Measurements from ENCODE around the gene CLMP.

CLMP gene

DNA sequence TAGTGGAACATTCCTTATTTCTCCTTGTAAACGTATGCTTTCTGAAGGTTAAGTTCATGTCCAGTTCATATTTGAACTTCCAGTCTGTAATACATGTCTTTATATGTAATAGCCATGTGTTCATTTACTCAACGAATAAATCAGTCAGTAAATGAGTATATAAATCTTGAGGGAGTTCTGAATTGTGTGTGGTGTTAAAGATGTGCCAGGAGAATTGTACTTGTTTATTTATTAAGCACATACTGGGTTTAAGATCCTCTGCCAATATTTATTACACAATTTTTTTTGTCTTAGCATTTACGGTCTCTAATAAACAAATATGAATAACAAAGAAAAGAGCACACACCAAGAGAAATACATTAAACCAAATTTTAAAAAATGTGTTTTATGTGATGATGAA lies 26.5 kb upstream of the CLMP start:
- H3K4me1 ChIP-seq (ENCODE audit: control insufficient read depth, low read length), result no peaks in the 10 kb centered on the region
- H3F3A ChIP-seq (ENCODE audit: control insufficient read depth, insufficient read depth), result no peaks in the 10 kb centered on the region
- H4K20me1 ChIP-seq (ENCODE audit: control insufficient read depth, insufficient read depth, low read depth, low read length), result no peaks in the 10 kb centered on the region
- H3K27ac ChIP-seq (ENCODE audit: low read depth, low read length), result no peak overlapping the region
- H3K79me2 ChIP-seq (ENCODE audit: control insufficient read depth, low read length), result no peaks in the 10 kb centered on the region
- H3K4me3 ChIP-seq (ENCODE audit: low read length), result no peak overlapping the region
- no peaks in the 10 kb centered on the region for H3K27me3 ChIP-seq (ENCODE audit: control insufficient read depth, low read length)
- no peak overlapping the region for H3K4me2 ChIP-seq (ENCODE audit: low read length)
- no peaks in the 10 kb centered on the region for H3K9me2 ChIP-seq (replicated peaks; ENCODE audit: control insufficient read depth, low read length)
- no peaks in the 10 kb centered on the region for H3K36me3 ChIP-seq (ENCODE audit: control insufficient read depth, low read length)
- TF ChIP-seq EZH2phosphoT487 (IDR thresholded peaks at IDR 0.05; ENCODE audit: borderline replicate concordance, low read length), result no peak
- TF ChIP-seq, protein P1, sequence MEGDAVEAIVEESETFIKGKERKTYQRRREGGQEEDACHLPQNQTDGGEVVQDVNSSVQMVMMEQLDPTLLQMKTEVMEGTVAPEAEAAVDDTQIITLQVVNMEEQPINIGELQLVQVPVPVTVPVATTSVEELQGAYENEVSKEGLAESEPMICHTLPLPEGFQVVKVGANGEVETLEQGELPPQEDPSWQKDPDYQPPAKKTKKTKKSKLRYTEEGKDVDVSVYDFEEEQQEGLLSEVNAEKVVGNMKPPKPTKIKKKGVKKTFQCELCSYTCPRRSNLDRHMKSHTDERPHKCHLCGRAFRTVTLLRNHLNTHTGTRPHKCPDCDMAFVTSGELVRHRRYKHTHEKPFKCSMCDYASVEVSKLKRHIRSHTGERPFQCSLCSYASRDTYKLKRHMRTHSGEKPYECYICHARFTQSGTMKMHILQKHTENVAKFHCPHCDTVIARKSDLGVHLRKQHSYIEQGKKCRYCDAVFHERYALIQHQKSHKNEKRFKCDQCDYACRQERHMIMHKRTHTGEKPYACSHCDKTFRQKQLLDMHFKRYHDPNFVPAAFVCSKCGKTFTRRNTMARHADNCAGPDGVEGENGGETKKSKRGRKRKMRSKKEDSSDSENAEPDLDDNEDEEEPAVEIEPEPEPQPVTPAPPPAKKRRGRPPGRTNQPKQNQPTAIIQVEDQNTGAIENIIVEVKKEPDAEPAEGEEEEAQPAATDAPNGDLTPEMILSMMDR (IDR thresholded peaks at IDR 0.05; ENCODE audit: low read depth, low read length, poor library complexity, severe bottlenecking), result no peak
- H3K9me3 ChIP-seq (ENCODE audit: control insufficient read depth, insufficient read depth, low read length), result no peaks in the 10 kb centered on the region

- Histone ChIP-seq H3K9me3 (ENCODE audit: control insufficient read depth, insufficient read depth, low read length) (no peaks in the 10 kb centered on the region), H3F3A (ENCODE audit: control insufficient read depth, insufficient read depth) (no peaks in the 10 kb centered on the region), H3K4me2 (ENCODE audit: low read length) (no peak overlapping the region), H3K4me3 (ENCODE audit: low read length) (no peak overlapping the region), H3K27ac (ENCODE audit: low read depth, low read length) (no peak overlapping the region), H3K4me1 (ENCODE audit: control insufficient read depth, low read length) (no peaks in the 10 kb centered on the region), H3K27me3 (ENCODE audit: control insufficient read depth, low read length) (no peaks in the 10 kb centered on the region), H3K79me2 (ENCODE audit: control insufficient read depth, low read length) (no peaks in the 10 kb centered on the region), H3K9me2 (replicated peaks; ENCODE audit: control insufficient read depth, low read length) (no peaks in the 10 kb centered on the region), H4K20me1 (ENCODE audit: control insufficient read depth, insufficient read depth, low read depth, low read length) (no peaks in the 10 kb centered on the region), H3K36me3 (ENCODE audit: control insufficient read depth, low read length) (no peaks in the 10 kb centered on the region)
- TF ChIP-seq, protein P1 (IDR thresholded peaks at IDR 0.05; ENCODE audit: low read depth, low read length, poor library complexity, severe bottlenecking), result no peak
- no peak for TF ChIP-seq EZH2phosphoT487 (IDR thresholded peaks at IDR 0.05; ENCODE audit: borderline replicate concordance, low read length)
These were observed 26.1 kb upstream of the CLMP start for GRCh38 chr11:123221096-123221561.

DNA sequence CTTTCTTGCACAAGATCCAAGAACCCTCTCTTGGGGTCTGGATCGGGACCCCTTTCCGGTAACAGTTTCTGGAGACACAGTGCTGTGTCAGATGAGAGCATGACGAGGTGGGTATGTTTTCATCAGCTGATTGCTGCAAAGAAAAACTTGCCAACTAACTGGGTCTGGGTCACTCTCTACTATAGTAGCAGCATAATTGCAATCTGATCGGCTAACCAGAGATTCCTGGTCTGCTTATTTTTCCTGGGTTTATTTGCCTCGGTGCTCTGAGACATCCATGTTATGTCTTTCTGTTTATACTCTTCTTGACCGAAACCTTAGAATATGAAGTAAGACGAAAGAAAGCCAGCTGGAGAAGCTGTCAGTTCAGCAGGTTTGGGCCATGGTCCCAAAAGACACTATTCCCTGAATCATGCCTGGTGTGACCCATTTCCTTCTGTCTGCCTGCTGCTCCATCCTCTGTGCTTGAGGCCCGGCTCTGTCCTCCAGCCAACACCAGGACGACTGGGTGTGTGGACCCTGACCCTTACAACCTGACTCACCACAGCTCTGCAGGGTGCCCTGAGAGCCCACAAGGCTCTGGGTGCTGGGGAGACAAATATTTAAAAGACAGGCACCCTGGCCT lies 24.1 kb upstream of the CLMP start:
- Histone ChIP-seq H3K36me3 (ENCODE audit: control insufficient read depth, low read length) (no peaks in the 10 kb centered on the region), H3K4me2 (ENCODE audit: low read length) (no peak overlapping the region), H3K4me1 (ENCODE audit: control insufficient read depth, low read length) (no peaks in the 10 kb centered on the region), H3K27me3 (ENCODE audit: control insufficient read depth, low read length) (no peaks in the 10 kb centered on the region), H3K4me3 (ENCODE audit: low read length) (no peak overlapping the region), H4K20me1 (ENCODE audit: control insufficient read depth, insufficient read depth, low read depth, low read length) (no peaks in the 10 kb centered on the region), H3F3A (ENCODE audit: control insufficient read depth, insufficient read depth) (no peaks in the 10 kb centered on the region), H3K9me2 (replicated peaks; ENCODE audit: control insufficient read depth, low read length) (no peaks in the 10 kb centered on the region), H3K9me3 (ENCODE audit: control insufficient read depth, insufficient read depth, low read length) (no peaks in the 10 kb centered on the region), H3K27ac (ENCODE audit: low read depth, low read length) (no peak overlapping the region), H3K79me2 (ENCODE audit: control insufficient read depth, low read length) (no peaks in the 10 kb centered on the region)
- no peak for TF ChIP-seq EZH2phosphoT487 (IDR thresholded peaks at IDR 0.05; ENCODE audit: borderline replicate concordance, low read length)
- TF ChIP-seq, protein P1 (IDR thresholded peaks at IDR 0.05; ENCODE audit: low read depth, low read length, poor library complexity, severe bottlenecking), result no peak
